Activated B cell treated with CpG ODN at 0.5 μM for 24 hours (primary cell): ENCODE results near the gene PHF21A. TPM values are rescaled to one million over a fixed set of nuclear protein-coding genes. Genes with fewer than 3 reads are reported as not detected.
A peak's percentile ranks its signal among the peaks of the same experiment; 100 is the strongest.

Experiments
- ATAC-seq: fragments of 200-7000 bp; cut with Tn5 transposase; one replicate; pipeline ENCODE4 v1.10.0; 2021; ENCODE audit warnings: low read depth, mild to moderate bottlenecking, moderate library complexity
- CTCF ChIA-PET: fragments of 350-600 bp; sonication (Branson Sonifier 250); formaldehyde crosslinking; loops from one replicate; lab custom pipeline; 2021; ENCODE audit warnings: antibody characterized with exemption; lab: Charles Lee
- POLR2A ChIA-PET: fragments of 350-600 bp; sonication (Branson Sonifier 250); formaldehyde crosslinking; loops from one replicate; lab custom pipeline; 2021; ENCODE audit warnings: antibody characterized with exemption; lab: Charles Lee
- DNase-seq: peaks from one replicate; pipeline ENCODE4 v3.0.0; 2022
- H3K27ac Mint-ChIP-seq: one replicate; pipeline ENCODE4 v1.8.0; 2020; ENCODE audit warnings: mixed read lengths
- H3K27me3 Mint-ChIP-seq: one replicate; pipeline ENCODE4 v1.8.0; 2021; ENCODE audit warnings: mixed read lengths
- H3K36me3 Mint-ChIP-seq: one replicate; pipeline ENCODE4 v1.8.0; 2021; ENCODE audit warnings: low read depth, mixed read lengths
- H3K4me1 Mint-ChIP-seq: one replicate; pipeline ENCODE4 v1.8.0; 2021; ENCODE audit warnings: mixed read lengths
- H3K4me3 Mint-ChIP-seq: one replicate; pipeline ENCODE4 v1.8.0; 2020; ENCODE audit warnings: mild to moderate bottlenecking, mixed read lengths
- H3K9me3 Mint-ChIP-seq: one replicate; pipeline ENCODE4 v1.8.0; 2020; ENCODE audit warnings: mixed read lengths
- intact Hi-C: fragments of 100-400 bp; cut with micrococcal nuclease; formaldehyde crosslinking; loops from one replicate; pipeline ENCODE4 v1.15.1; 2024
- total RNA-seq: library from RNA; stranded (reverse); gene quantifications from 2 replicates; pipeline ENCODE4 v1.2.3, GENCODE V29; 2022
- TF ChIP-seq, protein P1 (sequence below): fragments of 200-600 bp; IDR thresholded peaks from one replicate; pipeline ENCODE4 v1.8.0; 2022; ENCODE audit warnings: antibody characterized with exemption, mild to moderate bottlenecking

PHF21A gene
- total RNA-seq, 1 donor from 2014 or later = 71.0 TPM

DNA sequence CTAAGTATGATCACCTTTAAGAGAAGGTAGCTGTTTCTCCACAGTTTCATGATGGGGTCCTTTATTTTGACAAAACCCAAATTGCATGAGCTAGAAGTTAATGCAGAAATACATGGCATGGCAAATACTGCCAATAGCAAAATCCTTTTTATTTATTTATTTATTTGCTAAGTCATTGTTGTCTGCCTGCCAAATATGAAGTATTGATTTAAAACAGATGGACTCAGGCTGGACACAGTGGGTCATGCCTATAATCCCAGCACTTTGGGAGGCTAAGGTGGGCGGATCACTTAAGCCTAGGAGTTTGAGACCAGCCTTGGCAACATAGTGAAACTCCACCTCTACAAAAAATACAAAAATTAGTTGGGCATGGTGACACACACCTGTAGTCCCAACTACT lies 146.4 kb downstream of the PHF21A start:
- no peak overlapping the region for H3K4me3 Mint-ChIP-seq
- no peaks in the 10 kb centered on the region for H3K4me1 Mint-ChIP-seq
- no peaks in the 10 kb centered on the region for H3K27me3 Mint-ChIP-seq
- ChIA-PET CTCF (no interaction called here), POLR2A (no interaction called here)
- intact Hi-C loops = no loop called here
- H3K27ac Mint-ChIP-seq = no peak overlapping the region
- H3K9me3 Mint-ChIP-seq = no peaks in the 10 kb centered on the region
- ATAC-seq (no peak), DNase-seq (no peak)
- TF ChIP-seq, protein P1, sequence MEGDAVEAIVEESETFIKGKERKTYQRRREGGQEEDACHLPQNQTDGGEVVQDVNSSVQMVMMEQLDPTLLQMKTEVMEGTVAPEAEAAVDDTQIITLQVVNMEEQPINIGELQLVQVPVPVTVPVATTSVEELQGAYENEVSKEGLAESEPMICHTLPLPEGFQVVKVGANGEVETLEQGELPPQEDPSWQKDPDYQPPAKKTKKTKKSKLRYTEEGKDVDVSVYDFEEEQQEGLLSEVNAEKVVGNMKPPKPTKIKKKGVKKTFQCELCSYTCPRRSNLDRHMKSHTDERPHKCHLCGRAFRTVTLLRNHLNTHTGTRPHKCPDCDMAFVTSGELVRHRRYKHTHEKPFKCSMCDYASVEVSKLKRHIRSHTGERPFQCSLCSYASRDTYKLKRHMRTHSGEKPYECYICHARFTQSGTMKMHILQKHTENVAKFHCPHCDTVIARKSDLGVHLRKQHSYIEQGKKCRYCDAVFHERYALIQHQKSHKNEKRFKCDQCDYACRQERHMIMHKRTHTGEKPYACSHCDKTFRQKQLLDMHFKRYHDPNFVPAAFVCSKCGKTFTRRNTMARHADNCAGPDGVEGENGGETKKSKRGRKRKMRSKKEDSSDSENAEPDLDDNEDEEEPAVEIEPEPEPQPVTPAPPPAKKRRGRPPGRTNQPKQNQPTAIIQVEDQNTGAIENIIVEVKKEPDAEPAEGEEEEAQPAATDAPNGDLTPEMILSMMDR = no peak
- peaks cover 59% of the 10 kb centered on the region for H3K36me3 Mint-ChIP-seq

DNA sequence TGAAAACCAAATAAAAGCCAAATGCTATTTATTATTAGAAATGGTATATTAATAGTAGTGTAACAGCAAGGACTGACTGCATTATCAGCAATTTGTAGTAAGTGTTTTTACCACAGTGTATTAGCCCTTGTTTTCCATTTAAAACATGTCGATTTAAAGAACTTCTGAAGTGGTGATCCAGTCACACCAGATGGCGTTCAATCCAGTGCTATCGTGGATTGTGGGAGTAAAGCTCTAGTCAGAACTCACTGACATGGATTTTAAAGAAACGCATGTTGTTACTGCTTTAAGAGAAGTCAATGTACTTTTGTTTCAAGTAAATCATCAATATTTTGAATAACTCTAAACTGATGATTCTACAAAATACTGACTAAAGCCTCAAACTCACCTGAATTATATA lies 147.7 kb downstream of the PHF21A start:
- H3K36me3 Mint-ChIP-seq = peaks cover 60% of the 10 kb centered on the region

DNA sequence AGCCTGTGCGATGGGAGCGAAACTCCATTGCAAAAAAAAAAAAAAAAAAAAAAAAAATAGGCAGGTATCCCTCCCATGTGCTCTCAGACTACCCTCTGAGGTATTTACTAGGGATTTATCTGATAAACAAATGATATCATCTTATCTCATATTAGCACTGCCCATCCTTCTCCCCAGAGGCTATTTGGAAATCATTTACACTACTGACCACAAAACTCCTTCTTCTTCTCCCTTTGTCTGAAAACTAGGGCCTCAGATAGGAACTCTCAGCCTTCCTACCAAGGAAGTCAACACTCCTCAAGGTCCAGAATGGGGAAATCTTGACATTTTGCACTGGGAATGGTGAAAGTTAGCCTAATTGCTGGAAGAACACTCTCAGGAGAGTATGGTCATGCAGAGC lies 152.4 kb downstream of the PHF21A start:
- Mint-ChIP-seq H3K4me1 (no peaks in the 10 kb centered on the region), H3K27me3 (no peaks in the 10 kb centered on the region), H3K27ac (no peak overlapping the region), H3K36me3 (peaks cover 50% of the 10 kb centered on the region), H3K4me3 (no peak overlapping the region), H3K9me3 (no peaks in the 10 kb centered on the region)
- TF ChIP-seq, protein P1 = no peak
- intact Hi-C loops = loop anchor here (5.0 kb wide), 1 partner anchor 82 kb away; the partner anchor contains the start of gene MAPK8IP1
- ATAC-seq (no peak), DNase-seq (no peak)
- CTCF ChIA-PET = interaction anchor here (1.3 kb wide), 1 partner anchor 96 kb away, joined by 6 read pairs; no protein-coding TSS in a partner anchor
- POLR2A ChIA-PET = interaction anchor here (2.6 kb wide), 1 partner anchor 51 kb away, joined by 8 read pairs; the partner anchor contains the start of gene PEX16

More for the DNA sequence above, 147.7 kb downstream of the PHF21A start:
- DNase-seq = no peak
- H3K9me3 Mint-ChIP-seq = no peaks in the 10 kb centered on the region
- TF ChIP-seq, protein P1 = no peak
- CTCF ChIA-PET = no interaction called here
- H3K27ac Mint-ChIP-seq = no peak overlapping the region
- intact Hi-C loops = no loop called here
- no peak overlapping the region for H3K4me3 Mint-ChIP-seq
- no peak for ATAC-seq
- POLR2A ChIA-PET = no interaction called here
- H3K4me1 Mint-ChIP-seq = no peaks in the 10 kb centered on the region
- no peaks in the 10 kb centered on the region for H3K27me3 Mint-ChIP-seq

DNA sequence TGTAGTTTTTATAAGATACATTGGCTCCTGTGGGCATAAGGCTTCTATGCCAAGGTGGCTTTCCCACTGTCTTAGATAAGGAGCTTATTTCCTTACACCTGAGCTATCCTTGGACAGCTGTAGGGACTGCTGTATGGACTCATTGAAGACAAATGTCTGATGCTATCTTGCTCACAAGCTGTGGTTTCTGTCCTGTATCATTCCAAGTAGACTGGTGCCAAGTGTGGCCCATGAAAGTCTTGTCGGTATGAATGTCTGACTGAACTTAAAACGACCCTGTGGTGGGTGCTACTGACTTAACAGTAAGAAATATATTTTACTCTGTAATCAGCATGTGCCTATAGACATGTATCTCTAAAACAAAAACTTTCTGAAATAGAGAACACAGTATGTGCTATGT lies 153.7 kb downstream of the PHF21A start:
- Mint-ChIP-seq H3K4me3 (no peak overlapping the region), H3K36me3 (peaks cover 49% of the 10 kb centered on the region), H3K27ac (no peak overlapping the region), H3K27me3 (no peaks in the 10 kb centered on the region), H3K9me3 (no peaks in the 10 kb centered on the region), H3K4me1 (no peaks in the 10 kb centered on the region)
- intact Hi-C loops = loop anchor here (5.0 kb wide), 1 partner anchor 80 kb away; the partner anchor contains the start of gene MAPK8IP1
- ChIA-PET CTCF (no interaction called here), POLR2A (interaction anchor here (1.2 to 2.6 kb wide), 2 partner anchors 37 to 50 kb away, joined by 3 to 8 read pairs; partner anchors contain the start of gene PEX16)
- TF ChIP-seq, protein P1 = no peak
- no peak for ATAC-seq
- no peak for DNase-seq

DNA sequence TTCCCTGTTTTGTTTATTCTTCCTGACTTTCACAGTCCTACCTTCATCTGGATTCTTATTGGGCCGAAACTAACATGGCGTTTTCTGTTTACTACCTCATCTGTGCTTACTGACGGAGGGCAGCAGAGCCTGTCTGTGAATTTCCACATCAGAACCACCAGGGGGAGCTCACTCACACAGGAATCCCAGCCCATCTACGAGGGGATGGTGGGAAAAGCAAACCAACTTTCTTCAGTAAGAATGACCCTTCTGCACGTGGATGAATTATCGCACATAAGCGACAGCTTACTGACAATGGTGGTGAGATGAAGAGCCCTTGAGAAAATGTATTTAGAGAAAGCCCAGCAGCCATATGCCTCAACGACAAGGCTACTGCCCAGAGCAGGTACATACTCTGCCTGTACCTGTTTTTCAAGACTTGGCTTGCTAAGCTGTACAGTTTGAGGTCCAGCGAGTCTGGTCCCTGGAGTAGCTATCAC lies 156.3 kb downstream of the PHF21A start:
- TF ChIP-seq, protein P1 = peak; percentile 23
- H3K27me3 Mint-ChIP-seq = no peaks in the 10 kb centered on the region
- ATAC-seq (peak; percentile 99), DNase-seq (peak; percentile 24)
- ChIA-PET CTCF (interaction anchor here (1.0 to 2.9 kb wide), 26 partner anchors 13 to 404 kb away, joined by 3 to 23 read pairs (median 6); partner anchors contain the start of genes CRY2 and PEX16), POLR2A (interaction anchor here (0.7 to 3.6 kb wide), 8 partner anchors 17 to 51 kb away, joined by 3 to 19 read pairs (median 7); partner anchors contain the start of gene PEX16)
- H3K4me3 Mint-ChIP-seq = no peak overlapping the region
- H3K36me3 Mint-ChIP-seq = peaks cover 49% of the 10 kb centered on the region
- no peaks in the 10 kb centered on the region for H3K4me1 Mint-ChIP-seq
- intact Hi-C loops = loop anchor here (1.0 to 5.0 kb wide), 5 partner anchors 34 to 350 kb away; partner anchors contain the start of genes LARGE2 and MAPK8IP1
- H3K27ac Mint-ChIP-seq = no peak overlapping the region
- H3K9me3 Mint-ChIP-seq = no peaks in the 10 kb centered on the region
